Activated CD8-positive, alpha-beta memory T cell treated with anti-CD3 and anti-CD28 coated beads for 1 hour (primary cell): ENCODE measurements around the gene C9.
A peak's percentile ranks its signal among the peaks of the same experiment; 100 is the strongest.
"Not testable (repeated sequence)": the region's sequence is repeated elsewhere in the genome, so short reads cannot be mapped to it uniquely, and the experiment has no call there.

Experiments used
- DNase-seq, 2 donors: peaks; one replicate each; pipeline ENCODE4 v3.0.0-alpha.2; 2020; ENCODE audit warnings: low read depth in 1 of 2; ENCODE audit errors: extremely low read depth in 1 of 2

The C9 gene

DNA sequence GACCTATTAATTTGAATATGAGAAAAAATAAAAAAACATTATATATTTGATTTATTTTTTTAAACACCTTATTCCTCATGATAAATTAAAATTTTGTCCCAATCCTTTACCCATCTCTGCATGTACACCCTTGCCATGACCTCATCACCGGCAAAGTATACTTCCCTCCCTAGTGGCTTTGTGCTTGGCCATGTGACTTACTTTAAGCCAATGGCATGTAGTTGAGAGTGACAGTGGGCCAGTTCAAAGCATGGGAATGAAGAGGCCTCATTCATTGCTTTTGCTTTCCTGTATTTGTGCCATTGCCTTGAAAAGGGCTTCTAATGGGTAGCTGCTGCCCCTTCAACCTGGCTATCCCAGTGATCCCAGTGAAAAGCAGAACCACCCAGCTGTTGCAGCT is 31.2 kb downstream of the C9 start:
- DNase-seq, result no peak

- DNase-seq, result no peak
Measured at GRCh38 chr5:39331861-39332381, 32.4 kb downstream of the C9 start.

GRCh38 chr5:39328731-39329130 is 35.6 kb downstream of the C9 start:
- DNase-seq, result no peak

- DNase-seq, result no peak
Measured at GRCh38 chr5:39323542-39323941, 40.8 kb downstream of the C9 start.

- no peak for DNase-seq
Measured at GRCh38 chr5:39319395-39319794, 44.9 kb downstream of the C9 start.

- DNase-seq, result not testable (repeated sequence)
Measured at GRCh38 chr5:39316464-39316863, 47.8 kb downstream of the C9 start.

GRCh38 chr5:39315995-39316394 is 48.3 kb downstream of the C9 start:
- no peak for DNase-seq

DNA sequence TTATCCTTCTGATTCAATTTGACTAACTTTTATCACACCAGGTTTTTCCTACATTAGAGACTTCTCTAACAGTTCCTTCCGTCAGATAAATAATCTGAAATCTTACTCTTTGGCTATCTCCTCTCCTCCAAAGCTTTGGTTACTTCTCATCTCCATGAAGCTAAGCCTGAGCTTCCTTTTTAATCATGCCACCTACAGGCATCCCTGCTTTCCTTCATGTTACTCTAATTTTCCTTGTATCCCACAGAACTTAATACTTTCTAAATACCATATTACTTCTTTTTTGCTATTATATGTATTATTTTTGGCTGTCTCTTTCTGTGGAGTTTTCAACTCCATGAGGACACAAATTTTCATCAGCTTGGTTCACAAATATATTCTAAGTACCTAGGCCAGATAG is 49.7 kb downstream of the C9 start:
- DNase-seq, result no peak

DNA sequence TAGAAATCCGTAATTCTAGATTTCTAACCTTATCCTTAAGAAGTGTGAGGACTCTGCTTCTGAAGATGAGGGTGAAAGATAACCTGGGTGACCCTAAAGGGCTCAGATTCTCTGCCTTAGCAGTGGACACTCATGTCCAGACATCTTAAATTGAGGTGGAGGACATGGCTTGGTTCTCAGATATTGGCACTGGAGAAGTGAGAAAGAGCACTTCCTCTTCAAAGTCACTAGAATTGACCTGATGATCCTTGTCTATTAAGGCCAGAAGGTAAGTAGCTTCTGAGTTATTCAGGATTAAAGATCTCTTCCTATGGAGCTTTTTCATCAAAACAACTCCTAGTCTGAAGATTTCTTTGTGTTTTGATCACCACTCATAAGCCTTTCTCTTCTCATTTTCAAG is 54.8 kb downstream of the C9 start:
- DNase-seq, result no peak

DNA sequence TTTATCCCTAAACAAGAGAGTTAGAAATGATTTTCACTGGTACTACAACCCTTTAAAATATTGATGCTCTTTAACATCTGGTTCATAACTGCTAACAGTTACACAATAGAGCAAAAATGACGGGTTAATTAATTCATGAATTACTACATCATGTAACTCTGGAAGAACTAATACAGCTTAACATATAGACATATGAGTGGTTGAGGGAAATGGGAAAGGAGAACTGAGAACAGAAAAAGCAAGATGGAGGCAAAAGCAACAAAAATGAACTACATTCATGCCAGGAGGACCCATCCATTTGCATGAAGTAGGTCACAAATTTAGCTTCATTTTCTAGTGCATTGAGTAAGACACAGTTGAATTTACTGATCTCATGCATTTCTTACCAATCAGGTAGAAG is 61.8 kb downstream of the C9 start:
- DNase-seq, result no peak

GRCh38 chr5:39301406-39301805 is 62.9 kb downstream of the C9 start:
- no peak for DNase-seq

DNA sequence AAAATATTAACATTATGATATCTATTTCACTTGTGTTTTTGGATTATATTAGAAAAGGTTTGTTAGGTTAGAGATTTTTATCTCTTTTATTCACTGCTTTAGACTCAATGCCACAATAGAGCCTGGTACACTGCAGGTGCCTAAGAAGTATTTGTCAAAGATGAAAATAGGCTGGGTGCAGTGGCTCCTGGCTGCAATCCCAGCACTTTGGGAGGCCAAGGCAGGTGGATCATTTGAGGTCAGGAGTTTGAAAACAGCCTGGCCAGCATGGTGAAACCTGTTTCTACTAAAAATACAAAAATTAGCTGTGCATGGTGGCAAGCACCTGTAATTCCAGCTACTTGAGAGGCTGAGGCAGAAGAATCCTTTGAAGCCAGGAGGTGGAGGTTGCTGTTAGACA is 64.3 kb downstream of the C9 start:
- no peak for DNase-seq

- no peak for DNase-seq
Measured at GRCh38 chr5:39294736-39295135, 69.6 kb downstream of the C9 start.

- no peak for DNase-seq
Measured at GRCh38 chr5:39284552-39284951, 79.7 kb downstream of the C9 start.

DNA sequence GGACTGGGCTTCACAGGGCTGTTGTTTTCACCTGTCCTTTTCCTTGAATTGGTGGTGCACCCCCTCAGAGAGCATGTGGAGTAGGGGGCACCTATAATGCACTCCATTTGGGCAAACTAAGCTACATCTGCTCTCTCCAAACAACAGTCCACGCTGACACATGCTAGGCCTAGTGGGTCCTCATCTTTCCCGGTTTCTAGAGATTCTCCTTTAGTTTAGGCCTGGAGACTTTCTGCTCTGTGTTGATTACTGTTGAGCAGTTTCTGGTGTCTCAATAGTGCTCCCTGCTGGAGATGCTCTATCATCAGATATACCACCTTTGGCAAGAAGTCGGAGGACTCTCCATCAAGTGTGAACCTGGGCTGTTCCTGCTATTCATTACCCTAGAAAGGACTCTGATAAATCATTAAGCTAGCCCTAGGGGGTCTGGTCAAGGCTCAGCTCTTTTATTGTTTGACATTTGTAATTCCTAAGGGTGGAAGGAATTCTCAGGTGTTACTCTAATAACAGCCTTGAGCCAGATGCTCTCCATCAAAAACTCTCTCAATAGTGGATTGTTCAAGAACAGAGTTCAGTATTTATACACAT is 81.0 kb downstream of the C9 start:
- peak; percentile 23 to 25 for DNase-seq

- DNase-seq, result no peak
Measured at GRCh38 chr5:39282561-39282960, 81.7 kb downstream of the C9 start.

DNA sequence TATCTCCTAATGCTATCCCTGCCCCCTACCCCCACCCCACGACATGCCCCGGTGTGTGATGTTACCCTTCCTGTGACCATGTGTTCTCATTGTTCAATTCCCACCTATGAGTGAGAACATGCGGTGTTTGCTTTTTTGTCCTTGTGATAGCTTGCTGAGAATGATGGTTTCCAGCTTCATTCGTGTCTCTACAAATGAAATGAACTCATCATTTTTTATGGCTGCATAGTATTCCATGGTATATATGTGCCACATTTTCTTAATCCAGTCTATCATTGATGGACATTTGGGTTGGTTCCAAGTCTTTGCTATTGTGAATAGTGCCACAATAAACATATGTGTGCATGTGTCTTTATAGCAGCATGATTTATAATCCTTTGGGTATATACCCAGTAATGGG is 88.4 kb downstream of the C9 start:
- DNase-seq, result not testable (repeated sequence)

DNA sequence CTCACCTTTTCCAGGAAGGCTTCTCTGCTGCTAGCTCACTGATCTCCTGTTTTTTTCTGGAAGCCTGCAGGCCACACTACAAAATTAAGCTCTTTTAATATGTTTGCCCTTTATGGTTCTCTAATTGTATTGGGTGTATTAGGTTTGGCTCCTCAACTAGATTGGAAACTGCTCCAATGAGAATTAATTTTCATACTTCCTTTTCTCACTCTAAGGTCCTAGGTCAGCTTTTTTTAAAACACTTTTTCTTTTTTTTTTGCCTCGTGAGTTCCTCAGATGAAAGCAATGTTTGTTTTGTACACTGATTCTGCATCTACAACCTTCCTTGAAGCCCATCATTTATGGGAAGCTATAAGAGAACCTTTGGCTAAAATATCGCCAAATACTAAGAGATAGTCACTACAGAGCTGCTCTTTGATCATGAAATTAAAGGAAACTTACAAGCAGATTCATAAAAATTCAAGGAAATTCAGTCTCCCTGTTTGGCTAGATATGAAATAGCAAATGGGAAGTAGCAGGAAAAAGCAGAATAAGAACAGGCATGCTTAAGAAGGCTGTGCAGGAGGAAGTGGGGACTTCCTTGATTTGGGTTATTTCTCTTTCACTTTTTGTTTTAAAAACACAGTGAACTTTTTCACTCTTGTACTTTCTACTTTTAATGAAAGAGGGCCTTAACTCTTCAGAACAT is 89.8 kb downstream of the C9 start:
- no peak for DNase-seq

DNA sequence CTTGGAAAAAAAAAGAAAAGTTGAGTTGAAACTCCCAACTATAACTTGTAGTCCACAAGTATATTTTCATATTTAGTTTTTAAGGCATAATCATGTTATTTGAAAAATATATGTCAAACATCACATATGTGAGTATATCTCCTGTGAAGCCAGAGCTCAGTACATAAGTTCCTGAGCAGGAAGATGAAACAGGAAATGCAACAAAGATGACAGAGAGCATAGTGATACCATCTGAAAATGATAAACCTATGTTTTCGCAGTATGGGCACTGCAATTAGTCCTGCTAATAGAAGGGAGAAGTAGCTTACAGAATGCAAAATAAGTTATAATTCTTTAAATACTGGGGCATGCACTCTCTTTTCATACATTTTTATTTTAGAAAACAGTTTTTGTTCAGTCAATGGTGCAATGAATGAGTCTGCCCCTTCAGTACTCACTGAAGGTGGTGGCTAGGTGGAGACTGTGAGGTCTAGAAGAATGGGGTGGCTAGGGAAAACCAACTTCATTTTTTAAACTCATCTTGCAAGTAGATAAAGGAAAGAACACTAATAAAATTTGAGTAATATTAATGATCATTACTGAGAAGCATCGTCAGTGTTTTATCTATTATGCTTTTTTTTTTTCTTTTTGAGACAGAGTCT is 90.9 kb downstream of the C9 start:
- no peak for DNase-seq

- DNase-seq, result not testable (repeated sequence)
Measured at GRCh38 chr5:39272869-39273231, 91.4 kb downstream of the C9 start.

DNA sequence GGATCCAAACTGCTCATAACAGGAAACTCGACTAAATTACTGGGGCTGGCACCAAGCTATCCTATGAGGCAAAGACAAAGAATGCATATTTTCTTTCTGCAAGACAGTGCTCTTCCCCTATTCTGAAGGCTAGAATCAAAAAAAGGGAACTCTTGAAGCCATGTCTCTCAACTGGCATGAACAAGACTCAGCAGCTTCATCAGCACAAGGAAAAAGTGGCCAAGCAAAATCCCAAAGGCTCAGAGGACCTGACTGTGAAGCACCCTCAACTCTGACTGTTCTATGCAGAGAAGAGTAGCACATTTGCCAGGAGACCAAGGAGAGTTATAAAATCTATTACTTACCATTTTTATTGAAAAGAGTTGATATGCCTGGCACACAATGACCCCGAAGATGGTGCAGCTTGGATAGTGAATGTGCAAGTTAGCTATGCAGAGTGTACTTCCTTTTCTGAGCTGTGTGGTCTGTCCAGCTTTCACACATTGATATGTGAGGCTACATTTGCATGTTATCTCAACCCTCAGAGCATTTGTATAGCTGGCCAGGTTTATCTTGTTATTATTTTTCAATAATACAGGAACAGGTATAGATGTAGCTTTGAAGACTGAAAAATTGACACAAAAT is 94.0 kb downstream of the C9 start:
- no peak for DNase-seq

GRCh38 chr5:39267186-39267585 is 97.1 kb downstream of the C9 start:
- DNase-seq, result no peak
